Measurements from ENCODE around the gene RAB27B. TPM values are rescaled to one million over a fixed set of nuclear protein-coding genes. Genes with fewer than 3 reads are reported as not detected.
A peak's percentile ranks its signal among the peaks of the same experiment; 100 is the strongest.

RAB27B gene, protein sequence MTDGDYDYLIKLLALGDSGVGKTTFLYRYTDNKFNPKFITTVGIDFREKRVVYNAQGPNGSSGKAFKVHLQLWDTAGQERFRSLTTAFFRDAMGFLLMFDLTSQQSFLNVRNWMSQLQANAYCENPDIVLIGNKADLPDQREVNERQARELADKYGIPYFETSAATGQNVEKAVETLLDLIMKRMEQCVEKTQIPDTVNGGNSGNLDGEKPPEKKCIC
- 0.33 and 0.60 TPM in 2 replicates for total RNA-seq (2021; fragmentation: NEBNext Ultra II Directional; extraction: Animal tissue kit (Norgen Biotek cat#: 25700))
- 0.03 and 0.05 TPM in 2 replicates for polyA plus RNA-seq (2011; rRNA removed)
- 0.05 TPM for polyA plus RNA-seq (2011; cell fraction: cytosol; rRNA removed)
- polyA plus RNA-seq (2011; cell fraction: nucleus; rRNA removed) = 0.01 TPM
- polyA plus RNA-seq (2012, experiment 1 of 2) = 0.18 TPM in 1 of 4 replicates, not detected in the others
- 0.01 TPM for polyA plus RNA-seq (2012, experiment 2 of 2)
- polyA plus RNA-seq (2013, experiment 1 of 2) = 0.41 TPM
- polyA plus RNA-seq (2013, experiment 2 of 2) = 0.24 TPM
- 0.09 and 0.61 TPM in 2 replicates for polyA minus RNA-seq (2011; rRNA and poly(A)+ RNA removed)
- not detected for polyA minus RNA-seq (2011; cell fraction: cytosol; rRNA and poly(A)+ RNA removed)
- 0.30 TPM for polyA minus RNA-seq (2011; cell fraction: nucleus; rRNA and poly(A)+ RNA removed)
- long read RNA-seq, experiment 1 = 0 reads
- long read RNA-seq, experiment 2 = 0 reads

DNA sequence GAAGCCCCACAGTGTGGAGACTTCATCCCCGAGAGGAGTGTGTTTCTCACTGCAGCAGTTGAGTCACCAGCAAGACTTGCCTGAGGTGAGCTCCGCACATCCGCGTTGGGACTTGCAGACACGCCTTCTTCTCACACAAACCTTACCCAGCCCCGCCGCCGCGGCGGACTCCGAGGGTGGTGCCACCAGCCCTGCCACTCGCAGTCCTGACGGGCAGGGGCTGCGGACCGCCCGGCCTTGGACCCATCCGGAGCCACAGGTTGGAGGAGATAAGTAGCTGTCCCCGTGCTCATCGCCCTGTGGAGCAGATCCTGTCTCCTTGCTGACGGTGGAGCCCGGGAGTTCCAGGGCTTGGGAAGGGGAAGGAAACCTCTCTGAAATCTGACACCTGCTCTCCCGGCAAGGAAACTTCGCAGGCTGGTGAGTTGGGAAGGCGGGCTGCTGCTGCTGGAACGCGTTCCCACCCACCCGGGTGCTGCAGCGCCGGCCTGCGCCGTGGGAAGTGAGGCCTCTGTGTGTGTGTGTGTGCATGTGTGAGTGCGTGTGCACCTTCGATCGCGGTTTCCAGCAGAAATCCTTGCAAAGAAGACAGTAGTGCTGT lies at the start of gene RAB27B:
TSS of gene RAB27B (plus strand) at position 197 of the 601 bp plus-strand sequence. CDS start 49,109 bp downstream, outside the sequence.
- WGBS, 2 experiments (ENCODE audit: extremely low coverage in 1 of 2, insufficient coverage in 1 of 2, insufficient read length in 1 of 2, insufficient replicate concordance in 2 of 2, low coverage in 1 of 2, low lambda C conversion rate in 2 of 2, missing lambda C conversion rate in 1 of 2) = 2% methylated on average over 30 of the region's 35 CpGs; no CpG with 5 or more reads in 1 of the 2 experiments
- POLR2A ChIA-PET (ENCODE audit: partially characterized antibody) = interaction anchor here (0.6 to 0.8 kb wide), 2 partner anchors 21 to 361 kb away, joined by 3 read pairs; no protein-coding TSS in a partner anchor
- no peak within 1 kb of the TSS for H2AK5ac ChIP-seq (ENCODE audit: low read depth, low read length)

More for the DNA sequence above, at the start of gene RAB27B:
- peak within 1 kb of the TSS; percentile 62 to 70 (median 68) for H3K4me3 ChIP-seq (ENCODE audit: extremely low read depth in 1 of 4, insufficient read depth in 2 of 4, low read depth in 3 of 4, low read length in 4 of 4)
- H2BK12ac ChIP-seq (ENCODE audit: low read depth, low read length) = peak within 1 kb of the TSS; percentile 85; the same call in 1 of the 2 replicates
- no peaks in the 10 kb centered on the region; a peak in 4 of 7 replicates for H3K27me3 ChIP-seq (replicated peaks in 1 of 4; ENCODE audit: control insufficient read depth in 3 of 4, extremely low read depth in 1 of 4, insufficient read depth in 3 of 4, low read length in 3 of 4)
- CTCF ChIA-PET (ENCODE audit: partially characterized antibody) = interaction anchor here (1.3 kb wide), 1 partner anchor 20 kb away, joined by 3 read pairs; no protein-coding TSS in a partner anchor
- FAIRE-seq (no peak), DNase-seq (ENCODE audit: low read depth in 1 of 2, low spot score in 2 of 2) (peak; percentile 53 to 83)
- peak within 1 kb of the TSS; percentile 73; the same call in 1 of the 2 replicates for H2BK15ac ChIP-seq (ENCODE audit: low read length)
- H3K79me1 ChIP-seq (ENCODE audit: low read depth, low read length) = no peaks in the 10 kb centered on the region
- H4K20me1 ChIP-seq (replicated peaks in 1 of 2; ENCODE audit: control insufficient read depth in 1 of 2, insufficient read depth in 2 of 2, low read length in 2 of 2) = no peaks in the 10 kb centered on the region
- no peaks in the 10 kb centered on the region for H3K9me3 ChIP-seq (ENCODE audit: insufficient read depth in 2 of 2, low read depth in 1 of 2, low read length in 1 of 2)
- peak within 1 kb of the TSS in 2 of 4 experiments; percentile 31 to 35; a peak in 5 of 7 replicates for H3K9ac ChIP-seq (replicated peaks in 1 of 4; ENCODE audit: extremely low read depth in 1 of 4, low read depth in 3 of 4, low read length in 3 of 4)
- H3K14ac ChIP-seq (ENCODE audit: insufficient read length) = no peak within 1 kb of the TSS
- H3K23me2 ChIP-seq (ENCODE audit: low read depth, low read length) = peaks cover 9% of the 10 kb centered on the region
- peak within 1 kb of the TSS; percentile 36 for H4K91ac ChIP-seq (replicated peaks; ENCODE audit: insufficient read length, low read length)
- H2AFZ ChIP-seq (ENCODE audit: low read length) = peak within 1 kb of the TSS; percentile 95
- no peaks in the 10 kb centered on the region for H3K36me3 ChIP-seq (ENCODE audit: control insufficient read depth in 2 of 4, insufficient read depth in 4 of 4, low read length in 3 of 4)
- H3K4me2 ChIP-seq (ENCODE audit: insufficient read depth in 1 of 2, low read depth in 2 of 2, low read length in 2 of 2) = peak within 1 kb of the TSS; percentile 86 to 98
- peak within 1 kb of the TSS; percentile 8 for H4K5ac ChIP-seq (ENCODE audit: insufficient read length, low read depth, low read length)
- H3K23ac ChIP-seq (ENCODE audit: insufficient read length) = no peak within 1 kb of the TSS
- no peak within 1 kb of the TSS; the same call in 1 of the 2 replicates for H4K8ac ChIP-seq (ENCODE audit: extremely low read depth, insufficient read depth, low read length)
- no peak within 1 kb of the TSS for H3K56ac ChIP-seq (replicated peaks; ENCODE audit: insufficient read length, low read depth, low read length)
- no peaks in the 10 kb centered on the region for H3K79me2 ChIP-seq (ENCODE audit: control insufficient read depth in 1 of 2, insufficient read depth in 2 of 2, low read length in 2 of 2)
- peak within 1 kb of the TSS; percentile 75; the same call in 1 of the 2 replicates for H3K18ac ChIP-seq (ENCODE audit: extremely low read depth, low read length)
- no peak within 1 kb of the TSS for H3K4ac ChIP-seq (replicated peaks; ENCODE audit: insufficient read length, low read depth, low read length)
- H2BK5ac ChIP-seq (ENCODE audit: low read depth, low read length) = peak within 1 kb of the TSS; percentile 80
- peak within 1 kb of the TSS; percentile 62; the same call in 1 of the 2 replicates for H2BK20ac ChIP-seq (ENCODE audit: low read length)
- no peak within 1 kb of the TSS for H2BK120ac ChIP-seq (replicated peaks; ENCODE audit: low read depth, low read length)
- H3K27ac ChIP-seq (ENCODE audit: low read depth, low read length) = no peak within 1 kb of the TSS
- H3K4me1 ChIP-seq (replicated peaks in 1 of 4; ENCODE audit: control insufficient read depth in 3 of 4, insufficient read depth in 4 of 4, low read length in 3 of 4) = peaks cover 0 to 8% (median 4%) of the 10 kb centered on the region in 4 experiments; a peak in 3 of 7 replicates
